T1000 (cell line): ENCODE results near the gene KCNQ5.
"Not testable (repeated sequence)": the region's sequence is repeated elsewhere in the genome, so short reads cannot be mapped to it uniquely, and the experiment has no call there.

Source experiments
- DNase-seq: peaks from one replicate; lab custom pipeline; 2025; ENCODE audit warnings: mixed read lengths; lab: John Stamatoyannopoulos, UW

Gene KCNQ5

GRCh38 chr6:72841195-72841594 is 219.3 kb downstream of the KCNQ5 start:
- DNase-seq = no peak

- DNase-seq = no peak
Observed at GRCh38 chr6:72842140-72842539, 220.3 kb downstream of the KCNQ5 start.

- DNase-seq = no peak
Observed at GRCh38 chr6:72844614-72845013, 222.8 kb downstream of the KCNQ5 start.

- DNase-seq = no peak
Observed at GRCh38 chr6:72849346-72849745, 227.5 kb downstream of the KCNQ5 start.

- no peak for DNase-seq
Observed at GRCh38 chr6:72850040-72850439, 228.2 kb downstream of the KCNQ5 start.

GRCh38 chr6:72850469-72850868 is 228.6 kb downstream of the KCNQ5 start:
- no peak for DNase-seq

GRCh38 chr6:72855471-72855870 is 233.6 kb downstream of the KCNQ5 start:
- DNase-seq = no peak

- no peak for DNase-seq
Observed at GRCh38 chr6:72856801-72857200, 234.9 kb downstream of the KCNQ5 start.

- no peak for DNase-seq
Observed at GRCh38 chr6:72857791-72858585, 236.1 kb downstream of the KCNQ5 start.

GRCh38 chr6:72861059-72861458 is 239.2 kb downstream of the KCNQ5 start:
- no peak for DNase-seq

- no peak for DNase-seq
Observed at GRCh38 chr6:72861935-72862432, 240.1 kb downstream of the KCNQ5 start.

- DNase-seq = no peak
Observed at GRCh38 chr6:72863131-72863530, 241.3 kb downstream of the KCNQ5 start.

GRCh38 chr6:72864236-72864635 is 242.4 kb downstream of the KCNQ5 start:
- no peak for DNase-seq

- DNase-seq = no peak
Observed at GRCh38 chr6:72864799-72865198, 242.9 kb downstream of the KCNQ5 start.

- no peak for DNase-seq
Observed at GRCh38 chr6:72865467-72865866, 243.6 kb downstream of the KCNQ5 start.

- no peak for DNase-seq
Observed at GRCh38 chr6:72869621-72870020, 247.8 kb downstream of the KCNQ5 start.

- no peak for DNase-seq
Observed at GRCh38 chr6:72873433-72873832, 251.6 kb downstream of the KCNQ5 start.

- DNase-seq = no peak
Observed at GRCh38 chr6:72876256-72876655, 254.4 kb downstream of the KCNQ5 start.

GRCh38 chr6:72886170-72886569 is 264.3 kb downstream of the KCNQ5 start:
- no peak for DNase-seq

- DNase-seq = no peak
Observed at GRCh38 chr6:72890233-72890632, 268.4 kb downstream of the KCNQ5 start.

GRCh38 chr6:72890671-72891070 is 268.8 kb downstream of the KCNQ5 start:
- no peak for DNase-seq

GRCh38 chr6:72892901-72893300 is 271.0 kb downstream of the KCNQ5 start:
- DNase-seq = no peak

- DNase-seq = no peak
Observed at GRCh38 chr6:72894091-72894490, 272.2 kb downstream of the KCNQ5 start.

- DNase-seq = not testable (repeated sequence)
Observed at GRCh38 chr6:72898313-72898712, 276.4 kb downstream of the KCNQ5 start.
